Heart right ventricle (tissue), 16 donors: ENCODE measurements around the gene MFSD6. TPM values are rescaled to one million over a fixed set of nuclear protein-coding genes. Genes with fewer than 3 reads are reported as not detected.

Experiments used
- ATAC-seq, 8 donors: fragments of 200-7000 bp; cut with Tn5 transposase; one replicate each; pipeline ENCODE4 v1.9.1; 2020; ENCODE audit warnings: mild to moderate bottlenecking in 8 of 8, moderate library complexity in 8 of 8, moderate number of reproducible peaks in 1 of 8
- DNase-seq, 2 donors: peaks; one replicate each; pipeline ENCODE4 v3.0.0-alpha.2; 2020
- H3K27ac ChIP-seq, 10 donors: fragments of 200-600 bp; sonication (generic) in 2 of 10; one replicate each; pipeline versions ENCODE4 v1.5.0 to v1.8.0; 2020 to 2022; ENCODE audit warnings: mild to moderate bottlenecking in 3 of 10
- H3K27me3 ChIP-seq, 7 donors: fragments of 200-600 bp; one replicate each; pipeline ENCODE4 v1.8.0; 2021 to 2022; ENCODE audit warnings: mild to moderate bottlenecking in 2 of 7
- H3K36me3 ChIP-seq, 9 donors: fragments of 200-600 bp; sonication (generic) in 1 of 9; one replicate each; pipeline versions ENCODE4 v1.5.0 to v1.8.0; 2020 to 2022; ENCODE audit warnings: mild to moderate bottlenecking in 2 of 9
- H3K4me1 ChIP-seq, 9 donors: fragments of 200-600 bp; sonication (generic) in 1 of 9; one replicate each; pipeline versions ENCODE4 v1.5.0 to v1.8.0; 2020 to 2022; ENCODE audit warnings: mild to moderate bottlenecking in 4 of 9
- H3K4me3 ChIP-seq, 10 donors: fragments of 200-600 bp; sonication (generic) in 2 of 10; one replicate each; pipeline versions ENCODE4 v1.5.0 to v1.8.0; 2020 to 2022; ENCODE audit warnings: mild to moderate bottlenecking in 7 of 10, moderate library complexity in 2 of 10
- H3K9me3 ChIP-seq, 11 donors: fragments of 200-600 bp in 10 of 11; sonication (generic) in 2 of 11; one replicate each; pipeline versions ENCODE4 v1.5.0 to v1.8.0; 2013 to 2022; ENCODE audit warnings: mild to moderate bottlenecking in 2 of 11, control low read depth in 1 of 11, moderate library complexity in 1 of 11
- CTCF ChIP-seq, 9 donors: fragments of 200-600 bp; sonication (generic) in 2 of 9; IDR thresholded peaks; one replicate each; pipeline versions ENCODE4 v1.5.0 to v1.8.0; 2021 to 2022; ENCODE audit warnings: antibody characterized with exemption in 9 of 9, mild to moderate bottlenecking in 5 of 9, moderate library complexity in 1 of 9
- WGBS, 2 donors: extraction: QIAGEN DNeasy Blood & Tissue Kit; methylation state at CpG; one replicate each; pipeline ENCODE4 v1.1.7; 2013; ENCODE audit warnings: inconsistent platforms in 1 of 2; 5-methylcytosine and 5-hydroxymethylcytosine counted together
- intact Hi-C, 10 donors: fragments of 100-400 bp; cut with DNase I; formaldehyde crosslinking; loops; one replicate each; pipeline versions ENCODE4 v1.11.1 to v1.14.2; 2022
- polyA plus RNA-seq, 2 donors: library from polyadenylated mRNA; stranded (reverse); fragments of 200-250 nt; gene quantifications; one replicate each; pipeline ENCODE4 v1.2.3, GENCODE V29; 2013
- total RNA-seq, 10 donors: library from RNA; stranded (reverse); fragmentation: NEBNext Ultra II Directional in 3 of 10; extraction: Animal tissue kit (Norgen Biotek cat#: 25700) in 3 of 10; gene quantifications; one replicate each; pipeline versions ENCODE4 v1.2.1 to v1.2.4, GENCODE V29; 2021 to 2023
- donor health status: Arrhythmogenic right ventricular cardiomyopathy.
- donor health status: ischemic (EF 13 %, LVEDD 7.1; RV severe dilation, severe dysfunction).
- donor health status: healthy with polysubstance abuse.
- donor health status: DM: no; HTN: yes; CAD: no.
- donor health status: DM: no; HTN: no; CAD: no.
- donor health status: ischemic (EF 25% LVEDD 6.9; RV normal size, moderate dysfunction).
- donor health status: ischemic (EF 25% LVEDD 5.7; RV mildly dilated, moderate dysfunction).
- donor health status: healthy.
- donor health status: DM: yes; HTN: yes; CAD: no.
- donor health status: Ischemic cardiomyopathy.
- donor health status: ischemic (EF 35%, LVEDD 5.7; RV mildly dilated, moderate dysfunction).
- donor health status: nonischemic (EF 11% LVEDD 7.7; RV severe dilation, severe dysfunction).
- donor health status: DM: yes; HTN: yes; CAD: no.
- donor health status: PGD.
- donor health status: ischemic (EF 29% LVEDD 5.4; RV normal size, mild dysfunction).
- donor health status: nonischemic (EF 23%, LVEDD 6.1; RV moderate dilation, normal function).

Gene MFSD6
- total and polyA plus RNA-seq, 12 donors: 9.7 to 26.7 (median 15.9) TPM

DNA sequence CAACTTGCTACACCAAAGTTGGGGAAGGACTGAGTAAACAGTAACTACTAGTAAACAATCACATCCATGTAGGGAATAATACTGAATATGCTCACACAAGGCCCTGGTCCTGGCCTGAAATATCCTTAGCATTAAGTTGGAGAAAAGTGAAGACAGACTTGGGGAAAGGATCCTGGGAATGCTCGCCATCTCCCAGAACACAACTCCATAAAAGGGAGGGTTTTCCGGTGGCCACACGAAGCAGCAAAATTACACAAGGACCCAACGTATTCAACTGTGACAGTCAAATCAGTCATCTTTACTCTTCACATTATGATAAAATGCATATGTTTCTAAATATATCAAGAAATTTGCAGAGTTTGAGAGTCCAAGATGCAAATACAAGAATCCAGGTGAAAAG, 119.1 kb downstream of the MFSD6 start:
- no peak for ATAC-seq
- WGBS, 2 donors: 94 to 95% methylated on average over 4 of the region's 4 CpGs
- intact Hi-C loops: loop anchor here in 2 of 10 donors (10.0 kb wide), 2 partner anchors 128 to 442 kb away; no protein-coding TSS in a partner anchor
- TF ChIP-seq CTCF (IDR thresholded peaks at IDR 0.05): no peak
- H3K4me3 ChIP-seq: no peak overlapping the region
- no peak overlapping the region for H3K27ac ChIP-seq
- no peak for DNase-seq
- H3K36me3 ChIP-seq: peaks cover 0 to 8% (median 0%) of the 10 kb centered on the region in 9 donors
- H3K27me3 ChIP-seq: no peaks in the 10 kb centered on the region
- H3K9me3 ChIP-seq: no peaks in the 10 kb centered on the region
- H3K4me1 ChIP-seq: peaks cover 0 to 41% (median 19%) of the 10 kb centered on the region in 9 donors

- no peak for TF ChIP-seq CTCF (IDR thresholded peaks at IDR 0.05)
- peaks cover 0 to 8% (median 0%) of the 10 kb centered on the region in 9 donors for H3K36me3 ChIP-seq
- H3K27ac ChIP-seq: no peak overlapping the region
- no peak for ATAC-seq
- peaks cover 0 to 45% (median 26%) of the 10 kb centered on the region in 9 donors for H3K4me1 ChIP-seq
- no peaks in the 10 kb centered on the region for H3K9me3 ChIP-seq
- intact Hi-C loops: loop anchor here in 2 of 10 donors (10.0 kb wide), 2 partner anchors 127 to 443 kb away; no protein-coding TSS in a partner anchor
- no peak overlapping the region for H3K4me3 ChIP-seq
- DNase-seq: no peak
- no peaks in the 10 kb centered on the region for H3K27me3 ChIP-seq
Observed at GRCh38 chr2:190527918-190528317, 119.8 kb downstream of the MFSD6 start.

- DNase-seq (no peak), ATAC-seq (peak in 1 of 8 donors; percentile 32)
- Histone ChIP-seq H3K27me3 (no peaks in the 10 kb centered on the region), H3K36me3 (peaks cover 0 to 8% (median 0%) of the 10 kb centered on the region in 9 donors), H3K4me1 (peaks cover 0 to 52% (median 32%) of the 10 kb centered on the region in 9 donors), H3K9me3 (no peaks in the 10 kb centered on the region), H3K4me3 (no peak overlapping the region), H3K27ac (no peak overlapping the region)
- 89% methylated on average over 1 of the region's 1 CpG for WGBS, 2 donors
- intact Hi-C loops: loop anchor here in 2 of 10 donors (10.0 kb wide), 2 partner anchors 126 to 444 kb away; no protein-coding TSS in a partner anchor
- TF ChIP-seq CTCF (IDR thresholded peaks at IDR 0.05): no peak
Observed at GRCh38 chr2:190528521-190529001, 120.4 kb downstream of the MFSD6 start.

DNA sequence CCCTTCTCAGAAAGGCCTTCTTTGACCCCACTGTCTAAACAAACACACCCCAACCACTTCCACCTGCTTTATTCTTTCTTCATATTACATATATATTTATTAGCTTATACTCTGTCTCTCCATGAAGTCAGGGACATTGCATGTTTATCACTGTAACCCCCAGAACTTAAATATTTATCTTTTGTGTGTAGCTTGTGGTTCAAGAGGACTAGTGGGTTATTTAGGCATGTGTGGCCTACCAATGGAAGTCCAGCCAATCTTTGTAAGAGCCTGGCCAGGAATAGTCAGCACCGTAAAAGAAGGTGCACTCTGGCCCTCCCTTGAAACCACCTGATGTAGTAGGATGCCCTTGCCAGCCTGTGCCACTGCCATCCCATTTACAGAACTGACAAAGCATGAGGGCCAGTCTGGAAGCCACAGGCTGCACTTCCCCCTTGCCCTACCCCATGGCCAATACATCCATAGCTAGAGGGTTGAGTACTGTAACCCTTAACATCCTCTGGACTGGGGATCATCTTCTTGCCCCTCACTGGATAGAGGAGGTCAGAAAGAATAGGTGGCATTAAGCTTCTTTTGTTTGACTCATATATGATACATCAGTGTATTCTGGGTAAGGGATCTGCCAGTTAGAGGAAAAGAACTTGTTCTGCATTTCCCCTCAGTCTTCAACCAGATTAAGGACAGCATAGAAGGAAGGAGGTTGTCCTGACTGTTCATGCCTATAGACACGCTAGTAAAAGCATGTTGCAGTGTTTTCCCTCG, 121.5 kb downstream of the MFSD6 start:
- no peak for ATAC-seq
- Histone ChIP-seq H3K27me3 (no peaks in the 10 kb centered on the region), H3K4me3 (no peak overlapping the region), H3K9me3 (no peaks in the 10 kb centered on the region), H3K27ac (peak overlapping the region in 2 of 10 donors; percentile 33 to 37), H3K36me3 (peaks cover 0 to 3% (median 0%) of the 10 kb centered on the region in 9 donors), H3K4me1 (peaks cover 0 to 56% (median 35%) of the 10 kb centered on the region in 9 donors)
- intact Hi-C loops: loop anchor here (5.0 to 10.0 kb wide), 8 partner anchors 55 to 445 kb away; partner anchors contain the start of gene NAB1 (in 4 of the 10)
- no peak for TF ChIP-seq CTCF (IDR thresholded peaks at IDR 0.05)
- WGBS, 2 donors: 44 to 54% methylated on average over 3 of the region's 3 CpGs
- DNase-seq: no peak
